MV-4-11 (cell line): ENCODE results near the gene ZNF621.
A peak's percentile ranks its signal among the peaks of the same experiment; 100 is the strongest.
"Not testable (repeated sequence)": the region's sequence is repeated elsewhere in the genome, so short reads cannot be mapped to it uniquely, and the experiment has no call there.

Experiments
- DNase-seq: peaks from one replicate; lab custom pipeline; 2025; lab: John Stamatoyannopoulos, UW

ZNF621 gene

GRCh38 chr3:40546816-40547215 lies 22.1 kb downstream of the ZNF621 start:
- DNase-seq = peak; percentile 73

GRCh38 chr3:40550167-40550566 lies 25.4 kb downstream of the ZNF621 start:
- no peak for DNase-seq

GRCh38 chr3:40557575-40558161 lies 32.9 kb downstream of the ZNF621 start:
- DNase-seq = no peak

- DNase-seq = not testable (repeated sequence)
These were observed 37.7 kb downstream of the ZNF621 start for GRCh38 chr3:40562482-40562881.

GRCh38 chr3:40565629-40566028 lies 40.9 kb downstream of the ZNF621 start:
- not testable (repeated sequence) for DNase-seq

- DNase-seq = no peak
These were observed 41.9 kb downstream of the ZNF621 start for GRCh38 chr3:40566694-40567093.

- no peak for DNase-seq
These were observed 47.8 kb downstream of the ZNF621 start for GRCh38 chr3:40572588-40572987.

- DNase-seq = no peak
These were observed 49.3 kb downstream of the ZNF621 start for GRCh38 chr3:40574050-40574449.

- no peak for DNase-seq
These were observed 49.9 kb downstream of the ZNF621 start for GRCh38 chr3:40574661-40575060.

GRCh38 chr3:40576396-40576795 lies 51.6 kb downstream of the ZNF621 start:
- DNase-seq = no peak

- DNase-seq = peak; percentile 46
These were observed 55.8 kb downstream of the ZNF621 start for GRCh38 chr3:40580494-40581091.

GRCh38 chr3:40581166-40581565 lies 56.4 kb downstream of the ZNF621 start:
- no peak for DNase-seq

- DNase-seq = no peak
These were observed 57.8 kb downstream of the ZNF621 start for GRCh38 chr3:40582401-40583027.

GRCh38 chr3:40583691-40584090 lies 58.9 kb downstream of the ZNF621 start:
- DNase-seq = no peak

- DNase-seq = peak; percentile 49
These were observed 59.9 kb downstream of the ZNF621 start for GRCh38 chr3:40584625-40585189.

- DNase-seq = no peak
These were observed 60.7 kb downstream of the ZNF621 start for GRCh38 chr3:40585381-40586016.

- no peak for DNase-seq
These were observed 62.1 kb downstream of the ZNF621 start for GRCh38 chr3:40586901-40587300.

- DNase-seq = no peak
These were observed 63.6 kb downstream of the ZNF621 start for GRCh38 chr3:40588406-40588805.
